K562 (cell line): ENCODE measurements around the gene IPO9. TPM values are rescaled to one million over a fixed set of nuclear protein-coding genes. Genes with fewer than 3 reads are reported as not detected.
A peak's percentile ranks its signal among the peaks of the same experiment; 100 is the strongest.

Experiments used
- AFF1 ChIP-seq, 2 experiments: fragments of 450-650 bp; IDR thresholded peaks; 2 replicates each; pipeline ENCODE4 v1.6.1; 2018; ENCODE audit warnings: mild to moderate bottlenecking in 2 of 2, low read depth in 1 of 2; ENCODE audit not compliant: partially characterized antibody in 2 of 2
- BACH1 ChIP-seq: fragments of 200-800 bp; sonication (Bioruptor generic); IDR thresholded peaks from 2 replicates; pipeline ENCODE4 v1.6.1; 2016; ENCODE audit warnings: missing genetic modification characterization, missing compliant biosample characterization
- MTA2 ChIP-seq: fragments of 450-650 bp; IDR thresholded peaks from 2 replicates; pipeline ENCODE4 v1.6.1; 2016; ENCODE audit warnings: low read depth
- PHF21A ChIP-seq: fragments of 450-650 bp; IDR thresholded peaks from 2 replicates; pipeline ENCODE4 v1.6.1; 2017; ENCODE audit warnings: low read depth, borderline replicate concordance
- RBM25 ChIP-seq: fragments of 200-400 bp; formaldehyde crosslinking; IDR thresholded peaks from 2 replicates; pipeline ENCODE4 v1.6.1; 2018; ENCODE audit warnings: low read length, low read depth, moderate library complexity; ENCODE audit not compliant: severe bottlenecking
- SREBF2 ChIP-seq: sonication (generic); formaldehyde crosslinking; IDR thresholded peaks from 2 replicates; pipeline ENCODE4 v1.4.0; 2020; ENCODE audit warnings: mild to moderate bottlenecking, missing genetic modification reagents
- SRF ChIP-seq, 2 experiments: fragments of 250-450, 450-650 bp in 1 of 2; sonication (Bioruptor Pico) in 1 of 2; sonication (generic) in 1 of 2; formaldehyde crosslinking; IDR thresholded peaks; 2 replicates each; pipeline versions ENCODE4 v1.5.0 to v1.5.1; 2020 to 2022; ENCODE audit warnings: mild to moderate bottlenecking in 1 of 2, missing genetic modification reagents in 1 of 2
- SRSF3 ChIP-seq: fragments of 200-400 bp; formaldehyde crosslinking; IDR thresholded peaks from 2 replicates; pipeline ENCODE4 v1.6.1; 2016; ENCODE audit warnings: mild to moderate bottlenecking, low read length, moderate library complexity; ENCODE audit not compliant: insufficient read depth
- ZFP91 ChIP-seq: sonication (generic); formaldehyde crosslinking; IDR thresholded peaks from 2 replicates; pipeline ENCODE4 v1.8.0; 2022; ENCODE audit warnings: mild to moderate bottlenecking, missing genetic modification reagents
- ZNF134 ChIP-seq: fragments of 250-450 bp; sonication (Bioruptor Pico); conservative IDR thresholded peaks from 2 replicates; pipeline ENCODE4 v1.4.0; 2020
- polyA plus RNA-seq, 8 experiments: library from polyadenylated mRNA; depleted of rRNA in 4 of 8; stranded (reverse) in 5 of 8; unstranded in 3 of 8; fragments of >200 nt; fragmentation: Nextera tagmentation in 2 of 8; fragmentation: Illumina TruSeq in 1 of 8; extraction: Ambion mirVana in 2 of 8; extraction: Trizol in 1 of 8; gene quantifications; 2 replicates each; pipeline versions ENCODE4 v1.2.1 to v1.2.3, GENCODE V29; 2011 to 2014; ENCODE audit warnings: inconsistent platforms in 1 of 8, missing spikeins in 1 of 8
- total RNA-seq, 7 experiments: library from RNA; depleted of rRNA in 6 of 7; stranded (reverse); fragments of >200 nt in 6 of 7; fragmentation: Illumina TruSeq in 2 of 7; extraction: Trizol in 2 of 7; gene quantifications; 2 replicates each; pipeline versions ENCODE4 v1.2.1 to v1.2.3, GENCODE V29; 2011 to 2021; ENCODE audit warnings: low replicate concordance in 1 of 7
- TF ChIP-seq, protein P1 (sequence below): fragments of 450-650 bp; formaldehyde crosslinking; IDR thresholded peaks from 2 replicates; pipeline ENCODE4 v1.4.0; 2022; ENCODE audit warnings: mild to moderate bottlenecking, moderate library complexity
- TF ChIP-seq, protein P2 (sequence below), 2 experiments: fragments of 450-650 bp; IDR thresholded peaks; 2 replicates each; pipeline ENCODE4 v1.6.1; 2016
- TF ChIP-seq, protein P3 (sequence below): fragments of 250-450 bp; sonication (Bioruptor Pico); IDR thresholded peaks from 2 replicates; pipeline ENCODE4 v1.5.0; 2022; ENCODE audit warnings: mild to moderate bottlenecking
- TF ChIP-seq, protein P4 (sequence below): conservative IDR thresholded peaks from 2 replicates; pipeline ENCODE4 v1.6.1; 2011; ENCODE audit warnings: low read depth, mild to moderate bottlenecking, low read length; ENCODE audit not compliant: control insufficient read depth

The IPO9 gene
- total and polyA plus RNA-seq, 9 of the 15 experiments (the other 6 are each of a cell fraction or from before 2014, with no cell fraction given), result 27.9 to 78.6 (median 43.9) TPM

DNA sequence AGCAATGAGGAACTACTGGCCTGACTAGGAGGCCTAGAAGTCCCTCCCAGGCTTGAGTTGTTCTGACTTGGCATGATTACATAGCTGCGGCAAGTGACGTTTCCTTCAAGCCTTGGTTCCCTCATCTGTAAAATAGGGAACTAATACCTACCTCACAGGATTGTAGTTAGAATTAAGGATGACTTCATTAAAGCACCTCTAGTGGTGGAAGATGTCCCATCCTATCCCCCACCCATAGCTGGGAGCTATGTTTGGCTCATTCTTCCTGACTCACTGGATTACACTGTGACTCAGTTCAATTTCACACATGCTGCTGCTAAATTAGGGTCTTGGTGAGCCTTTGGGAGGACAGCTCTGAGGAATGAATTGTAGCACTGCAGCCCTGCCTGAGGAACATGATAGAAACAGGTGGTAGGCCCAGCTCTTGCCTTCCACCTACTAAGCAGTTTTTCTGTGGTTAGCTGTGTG, 53.7 kb downstream of the IPO9 start (continued):
- TF ChIP-seq, protein P1, sequence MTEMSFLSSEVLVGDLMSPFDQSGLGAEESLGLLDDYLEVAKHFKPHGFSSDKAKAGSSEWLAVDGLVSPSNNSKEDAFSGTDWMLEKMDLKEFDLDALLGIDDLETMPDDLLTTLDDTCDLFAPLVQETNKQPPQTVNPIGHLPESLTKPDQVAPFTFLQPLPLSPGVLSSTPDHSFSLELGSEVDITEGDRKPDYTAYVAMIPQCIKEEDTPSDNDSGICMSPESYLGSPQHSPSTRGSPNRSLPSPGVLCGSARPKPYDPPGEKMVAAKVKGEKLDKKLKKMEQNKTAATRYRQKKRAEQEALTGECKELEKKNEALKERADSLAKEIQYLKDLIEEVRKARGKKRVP (CRISPR knock-in tag), result peak; percentile 18; the same call in 1 of the 2 replicates
- TF ChIP-seq RBM25 (no peak), AFF1 (IDR thresholded peaks at IDR 0.05; ENCODE audit: low read depth in 1 of 2, partially characterized antibody in 2 of 2) (no peak), PHF21A (no peak), MTA2 (no peak), SRSF3 (no peak), BACH1 (peak; percentile 50; the same call in 1 of the 2 replicates), ZNF134 (CRISPR knock-in tag) (no peak), SRF (CRISPR knock-in tag; IDR thresholded peaks at IDR 0.05) (peak in 1 of 2 experiments; percentile 33; a peak in 1 of 4 replicates), SREBF2 (no peak), ZFP91 (CRISPR knock-in tag) (no peak)
- TF ChIP-seq, protein P2, sequence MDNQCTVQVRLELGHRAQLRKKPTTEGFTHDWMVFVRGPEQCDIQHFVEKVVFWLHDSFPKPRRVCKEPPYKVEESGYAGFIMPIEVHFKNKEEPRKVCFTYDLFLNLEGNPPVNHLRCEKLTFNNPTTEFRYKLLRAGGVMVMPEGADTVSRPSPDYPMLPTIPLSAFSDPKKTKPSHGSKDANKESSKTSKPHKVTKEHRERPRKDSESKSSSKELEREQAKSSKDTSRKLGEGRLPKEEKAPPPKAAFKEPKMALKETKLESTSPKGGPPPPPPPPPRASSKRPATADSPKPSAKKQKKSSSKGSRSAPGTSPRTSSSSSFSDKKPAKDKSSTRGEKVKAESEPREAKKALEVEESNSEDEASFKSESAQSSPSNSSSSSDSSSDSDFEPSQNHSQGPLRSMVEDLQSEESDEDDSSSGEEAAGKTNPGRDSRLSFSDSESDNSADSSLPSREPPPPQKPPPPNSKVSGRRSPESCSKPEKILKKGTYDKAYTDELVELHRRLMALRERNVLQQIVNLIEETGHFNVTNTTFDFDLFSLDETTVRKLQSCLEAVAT (IDR thresholded peaks at IDR 0.05), result no peak
- TF ChIP-seq, protein P3, sequence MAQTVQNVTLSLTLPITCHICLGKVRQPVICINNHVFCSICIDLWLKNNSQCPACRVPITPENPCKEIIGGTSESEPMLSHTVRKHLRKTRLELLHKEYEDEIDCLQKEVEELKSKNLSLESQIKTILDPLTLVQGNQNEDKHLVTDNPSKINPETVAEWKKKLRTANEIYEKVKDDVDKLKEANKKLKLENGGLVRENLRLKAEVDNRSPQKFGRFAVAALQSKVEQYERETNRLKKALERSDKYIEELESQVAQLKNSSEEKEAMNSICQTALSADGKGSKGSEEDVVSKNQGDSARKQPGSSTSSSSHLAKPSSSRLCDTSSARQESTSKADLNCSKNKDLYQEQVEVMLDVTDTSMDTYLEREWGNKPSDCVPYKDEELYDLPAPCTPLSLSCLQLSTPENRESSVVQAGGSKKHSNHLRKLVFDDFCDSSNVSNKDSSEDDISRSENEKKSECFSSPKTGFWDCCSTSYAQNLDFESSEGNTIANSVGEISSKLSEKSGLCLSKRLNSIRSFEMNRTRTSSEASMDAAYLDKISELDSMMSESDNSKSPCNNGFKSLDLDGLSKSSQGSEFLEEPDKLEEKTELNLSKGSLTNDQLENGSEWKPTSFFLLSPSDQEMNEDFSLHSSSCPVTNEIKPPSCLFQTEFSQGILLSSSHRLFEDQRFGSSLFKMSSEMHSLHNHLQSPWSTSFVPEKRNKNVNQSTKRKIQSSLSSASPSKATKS (CRISPR knock-in tag), result no peak
- TF ChIP-seq, protein P4, sequence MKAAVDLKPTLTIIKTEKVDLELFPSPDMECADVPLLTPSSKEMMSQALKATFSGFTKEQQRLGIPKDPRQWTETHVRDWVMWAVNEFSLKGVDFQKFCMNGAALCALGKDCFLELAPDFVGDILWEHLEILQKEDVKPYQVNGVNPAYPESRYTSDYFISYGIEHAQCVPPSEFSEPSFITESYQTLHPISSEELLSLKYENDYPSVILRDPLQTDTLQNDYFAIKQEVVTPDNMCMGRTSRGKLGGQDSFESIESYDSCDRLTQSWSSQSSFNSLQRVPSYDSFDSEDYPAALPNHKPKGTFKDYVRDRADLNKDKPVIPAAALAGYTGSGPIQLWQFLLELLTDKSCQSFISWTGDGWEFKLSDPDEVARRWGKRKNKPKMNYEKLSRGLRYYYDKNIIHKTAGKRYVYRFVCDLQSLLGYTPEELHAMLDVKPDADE, result no peak
